ENCODE measurements around the gene TRIP6. TPM values are rescaled to one million over a fixed set of nuclear protein-coding genes. Genes with fewer than 3 reads are reported as not detected.
A peak's percentile ranks its signal among the peaks of the same experiment; 100 is the strongest.

TRIP6 gene
- total RNA-seq, 1 donor from 2014 or later, result 109 TPM

DNA sequence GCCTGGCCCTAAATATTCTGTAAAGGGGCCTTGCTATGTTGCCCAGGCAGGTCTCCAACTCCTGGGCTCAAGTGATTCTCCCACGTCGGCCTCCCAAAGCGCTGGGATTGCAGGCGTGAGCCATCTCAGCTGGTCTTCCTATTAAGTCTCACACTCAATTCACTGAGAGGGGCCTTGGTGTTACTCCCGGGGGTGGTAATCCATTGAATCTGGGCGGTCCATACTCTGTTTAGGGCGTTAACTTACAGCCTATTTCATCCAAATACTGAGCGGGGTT lies 7.1 kb downstream of the TRIP6 start:
- H3K27ac Mint-ChIP-seq, result peak overlapping the region; percentile 99
- TF ChIP-seq, protein P1, sequence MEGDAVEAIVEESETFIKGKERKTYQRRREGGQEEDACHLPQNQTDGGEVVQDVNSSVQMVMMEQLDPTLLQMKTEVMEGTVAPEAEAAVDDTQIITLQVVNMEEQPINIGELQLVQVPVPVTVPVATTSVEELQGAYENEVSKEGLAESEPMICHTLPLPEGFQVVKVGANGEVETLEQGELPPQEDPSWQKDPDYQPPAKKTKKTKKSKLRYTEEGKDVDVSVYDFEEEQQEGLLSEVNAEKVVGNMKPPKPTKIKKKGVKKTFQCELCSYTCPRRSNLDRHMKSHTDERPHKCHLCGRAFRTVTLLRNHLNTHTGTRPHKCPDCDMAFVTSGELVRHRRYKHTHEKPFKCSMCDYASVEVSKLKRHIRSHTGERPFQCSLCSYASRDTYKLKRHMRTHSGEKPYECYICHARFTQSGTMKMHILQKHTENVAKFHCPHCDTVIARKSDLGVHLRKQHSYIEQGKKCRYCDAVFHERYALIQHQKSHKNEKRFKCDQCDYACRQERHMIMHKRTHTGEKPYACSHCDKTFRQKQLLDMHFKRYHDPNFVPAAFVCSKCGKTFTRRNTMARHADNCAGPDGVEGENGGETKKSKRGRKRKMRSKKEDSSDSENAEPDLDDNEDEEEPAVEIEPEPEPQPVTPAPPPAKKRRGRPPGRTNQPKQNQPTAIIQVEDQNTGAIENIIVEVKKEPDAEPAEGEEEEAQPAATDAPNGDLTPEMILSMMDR (IDR thresholded peaks at IDR 0.05; ENCODE audit: unreplicated experiment), result no peak
- DNase-seq (ENCODE audit: low spot score in 2 of 2, unreplicated experiment in 2 of 2), result no peak

DNA sequence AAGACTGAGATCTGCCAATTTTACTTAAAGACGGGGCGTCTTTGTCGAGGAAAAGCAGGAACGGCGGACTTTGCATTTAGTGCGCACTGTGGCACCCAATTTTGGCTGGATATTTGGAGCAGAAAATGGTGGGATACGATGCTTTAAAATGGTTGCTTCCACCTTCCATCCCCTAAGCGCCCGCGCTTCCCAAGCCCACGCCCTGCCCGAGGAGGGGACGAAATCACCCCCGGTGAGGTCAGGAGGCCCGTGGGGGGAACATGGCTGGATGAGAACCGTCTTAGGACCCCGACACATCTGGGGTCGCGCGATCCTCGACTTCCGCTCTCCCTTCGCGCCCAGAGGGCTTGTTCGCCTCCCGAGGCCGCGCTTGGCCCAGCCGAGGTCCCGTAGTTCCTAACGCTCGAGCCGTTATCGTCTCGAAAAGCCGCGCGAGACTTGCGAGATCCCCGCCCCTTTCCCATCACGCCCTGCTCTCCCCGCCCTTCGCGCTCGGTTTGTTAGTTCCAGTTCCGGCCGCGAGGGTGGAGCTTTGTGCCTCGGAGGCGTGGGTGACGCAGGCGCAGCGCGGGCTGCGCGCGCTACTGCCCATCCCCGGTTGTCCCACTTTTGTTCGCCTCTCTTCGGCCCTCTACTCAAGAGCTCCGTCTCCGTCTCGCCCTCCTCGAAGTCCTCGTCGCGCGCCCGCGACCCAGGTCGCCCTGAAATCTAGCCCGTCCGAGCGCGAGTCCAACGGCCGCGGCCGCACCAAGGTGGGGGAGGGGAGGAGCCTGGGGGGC lies 7.6 kb downstream of the TRIP6 start, which contains the start of gene SRRT:
Gene SRRT (plus strand): TSS at position 527 of the 779 bp plus-strand sequence. CDS start 488 bp downstream, outside the sequence.
- Mint-ChIP-seq H3K4me1 (peaks cover 42% of the 10 kb centered on the region), H3K9me3 (no peaks in the 10 kb centered on the region), H3K27ac (peak within 1 kb of the TSS; percentile 99), H3K27me3 (ENCODE audit: low read depth) (no peaks in the 10 kb centered on the region), H3K36me3 (peaks cover 30% of the 10 kb centered on the region), H3K4me3 (peak within 1 kb of the TSS; percentile 99)
- DNase-seq (ENCODE audit: low spot score in 2 of 2, unreplicated experiment in 2 of 2), result peak; percentile 96 to 97
- TF ChIP-seq, protein P1 (IDR thresholded peaks at IDR 0.05; ENCODE audit: unreplicated experiment), result peak; percentile 62

More for the DNA sequence above, 7.1 kb downstream of the TRIP6 start:
- H3K9me3 Mint-ChIP-seq, result no peaks in the 10 kb centered on the region
- H3K4me3 Mint-ChIP-seq, result peak overlapping the region; percentile 99
- peaks cover 27% of the 10 kb centered on the region for H3K36me3 Mint-ChIP-seq
- no peaks in the 10 kb centered on the region for H3K27me3 Mint-ChIP-seq (ENCODE audit: low read depth)
- H3K4me1 Mint-ChIP-seq, result peaks cover 39% of the 10 kb centered on the region

DNA sequence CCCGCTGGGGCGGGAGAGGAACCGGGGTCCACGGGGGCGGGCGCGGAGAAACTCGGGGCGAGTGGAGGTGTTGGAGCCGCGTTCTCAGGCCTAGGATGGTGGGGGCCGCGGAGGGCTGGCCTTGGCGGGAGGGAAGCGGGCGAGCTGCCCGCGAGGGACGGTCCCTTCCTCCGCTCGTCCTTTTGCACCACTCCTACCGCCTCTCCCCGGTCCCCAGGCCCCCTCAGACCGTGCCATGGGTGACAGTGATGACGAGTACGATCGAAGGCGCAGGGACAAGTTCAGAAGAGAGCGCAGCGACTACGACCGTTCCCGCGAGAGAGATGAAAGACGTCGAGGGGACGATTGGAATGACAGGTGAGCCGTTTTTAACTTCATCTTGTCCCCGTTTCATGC lies 8.2 kb downstream of the TRIP6 start:
- Mint-ChIP-seq H3K27me3 (ENCODE audit: low read depth) (no peaks in the 10 kb centered on the region), H3K9me3 (no peaks in the 10 kb centered on the region), H3K27ac (peak overlapping the region; percentile 99), H3K4me1 (peaks cover 45% of the 10 kb centered on the region), H3K4me3 (peak overlapping the region; percentile 99), H3K36me3 (peaks cover 33% of the 10 kb centered on the region)
- no peak for DNase-seq (ENCODE audit: low spot score in 2 of 2, unreplicated experiment in 2 of 2)
- TF ChIP-seq, protein P1 (IDR thresholded peaks at IDR 0.05; ENCODE audit: unreplicated experiment), result peak; percentile 12

DNA sequence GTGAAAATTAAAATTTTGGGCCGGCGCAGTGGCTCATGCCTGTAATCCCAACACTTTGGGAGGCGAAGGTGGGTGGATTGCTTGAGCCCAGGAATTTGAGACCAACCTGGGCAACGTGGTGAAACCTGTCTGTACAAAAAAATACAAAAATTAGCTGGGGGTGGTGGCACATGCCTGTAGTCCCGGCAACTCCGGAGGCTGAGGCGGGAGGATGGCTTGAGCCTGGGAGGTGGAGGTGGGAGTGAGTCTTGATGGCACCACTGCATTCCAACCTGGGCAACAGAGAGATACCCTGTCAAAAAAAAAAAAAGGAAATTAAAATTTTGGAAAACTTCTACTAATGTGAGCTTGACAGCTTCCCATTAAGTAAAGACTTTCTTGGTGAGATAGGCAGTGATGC lies 10.8 kb downstream of the TRIP6 start:
- H3K9me3 Mint-ChIP-seq, result no peaks in the 10 kb centered on the region
- H3K27me3 Mint-ChIP-seq (ENCODE audit: low read depth), result no peaks in the 10 kb centered on the region
- H3K36me3 Mint-ChIP-seq, result peaks cover 34% of the 10 kb centered on the region
- DNase-seq (ENCODE audit: low spot score in 2 of 2, unreplicated experiment in 2 of 2), result no peak
- TF ChIP-seq, protein P1 (IDR thresholded peaks at IDR 0.05; ENCODE audit: unreplicated experiment), result no peak
- H3K4me3 Mint-ChIP-seq, result no peak overlapping the region
- peak overlapping the region; percentile 77 for H3K27ac Mint-ChIP-seq
- H3K4me1 Mint-ChIP-seq, result peaks cover 45% of the 10 kb centered on the region

DNA sequence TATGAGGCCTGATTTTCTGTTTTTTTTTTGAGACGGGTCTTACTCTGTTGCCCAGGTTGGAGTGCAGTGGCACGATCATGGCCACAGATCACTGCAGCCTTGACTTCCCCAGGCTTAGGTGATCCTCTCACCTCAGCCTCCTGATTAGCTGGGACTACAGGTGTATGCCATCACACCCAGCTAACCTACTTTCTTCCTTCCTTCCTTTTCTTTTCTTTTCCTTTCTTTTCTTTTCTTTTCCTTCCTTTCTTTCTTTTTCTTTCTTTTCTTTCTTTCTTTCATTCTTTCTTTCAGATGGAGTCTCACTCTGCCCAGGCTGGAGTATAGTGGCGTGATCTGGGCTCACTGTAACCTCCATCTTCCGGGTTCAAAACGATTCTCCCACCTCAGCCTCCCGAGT lies 11.5 kb downstream of the TRIP6 start:
- H3K27me3 Mint-ChIP-seq (ENCODE audit: low read depth), result no peaks in the 10 kb centered on the region
- peaks cover 45% of the 10 kb centered on the region for H3K4me1 Mint-ChIP-seq
- H3K4me3 Mint-ChIP-seq, result no peak overlapping the region
- peak overlapping the region; percentile 75 for H3K27ac Mint-ChIP-seq
- H3K36me3 Mint-ChIP-seq, result peaks cover 35% of the 10 kb centered on the region
- H3K9me3 Mint-ChIP-seq, result no peaks in the 10 kb centered on the region
- DNase-seq (ENCODE audit: low spot score in 2 of 2, unreplicated experiment in 2 of 2), result no peak
- TF ChIP-seq, protein P1 (IDR thresholded peaks at IDR 0.05; ENCODE audit: unreplicated experiment), result no peak
